Stimulated activated CD4-positive, alpha-beta T cell treated with anti-CD3 and anti-CD28 coated beads, Interleukin-15, amount 100 ng/mL, for 48 hours (primary cell): ENCODE results near the gene ETFBKMT.
"Not testable (repeated sequence)": the region's sequence is repeated elsewhere in the genome, so short reads cannot be mapped to it uniquely, and the experiment has no call there.

Experiments used
- DNase-seq, 2 donors: peaks; one replicate each; pipeline ENCODE4 v3.0.0-alpha.2; 2020; ENCODE audit warnings: low read depth in 2 of 2

The ETFBKMT gene

GRCh38 chr12:31655792-31656191 lies 3.7 kb upstream of the ETFBKMT start:
- no peak for DNase-seq

- DNase-seq = no peak
Measured at GRCh38 chr12:31658471-31659086, 909 bp upstream of the ETFBKMT start.

GRCh38 chr12:31662176-31662849 lies 2.8 kb downstream of the ETFBKMT start:
- DNase-seq = no peak

GRCh38 chr12:31663576-31663975 lies 4.1 kb downstream of the ETFBKMT start:
- DNase-seq = no peak

GRCh38 chr12:31664038-31664437 lies 4.5 kb downstream of the ETFBKMT start:
- no peak for DNase-seq

GRCh38 chr12:31669020-31669419 lies 9.5 kb downstream of the ETFBKMT start:
- no peak for DNase-seq

GRCh38 chr12:31669582-31669981 lies 10.1 kb downstream of the ETFBKMT start:
- not testable (repeated sequence) for DNase-seq

- no peak for DNase-seq
Measured at GRCh38 chr12:31672521-31672920, 13.0 kb downstream of the ETFBKMT start.

GRCh38 chr12:31682136-31682962 lies 22.9 kb downstream of the ETFBKMT start:
- peak; percentile 33 to 59 for DNase-seq

GRCh38 chr12:31685801-31686200 lies 26.3 kb downstream of the ETFBKMT start:
- no peak for DNase-seq

- DNase-seq = no peak
Measured at GRCh38 chr12:31687101-31687527, 27.6 kb downstream of the ETFBKMT start.

- DNase-seq = not testable (repeated sequence)
Measured at GRCh38 chr12:31689921-31690320, 30.4 kb downstream of the ETFBKMT start.

GRCh38 chr12:31702047-31702446 lies 42.6 kb downstream of the ETFBKMT start:
- no peak for DNase-seq

- no peak for DNase-seq
Measured at GRCh38 chr12:31705621-31706020, 46.1 kb downstream of the ETFBKMT start.

GRCh38 chr12:31708118-31708517 lies 48.6 kb downstream of the ETFBKMT start:
- DNase-seq = not testable (repeated sequence)

- no peak for DNase-seq
Measured at GRCh38 chr12:31710021-31710818, 50.7 kb downstream of the ETFBKMT start.

- DNase-seq = no peak
Measured at GRCh38 chr12:31712877-31713276, 53.4 kb downstream of the ETFBKMT start.

- DNase-seq = no peak
Measured at GRCh38 chr12:31714406-31715271, 55.2 kb downstream of the ETFBKMT start.

- no peak for DNase-seq
Measured at GRCh38 chr12:31715283-31715825, 55.9 kb downstream of the ETFBKMT start.

GRCh38 chr12:31716998-31717397 lies 57.5 kb downstream of the ETFBKMT start:
- not testable (repeated sequence) for DNase-seq
